K562 (cell line): ENCODE measurements around the gene AIF1. TPM values are rescaled to one million over a fixed set of nuclear protein-coding genes. Genes with fewer than 3 reads are reported as not detected.

Experiments
- ARHGAP35 ChIP-seq: fragments of 450-650 bp; IDR thresholded peaks from 2 replicates; pipeline ENCODE4 v1.6.1; 2018; ENCODE audit not compliant: partially characterized antibody
- C11orf30 ChIP-seq: fragments of 450-650 bp; IDR thresholded peaks from 2 replicates; pipeline ENCODE4 v1.6.1; 2016; ENCODE audit warnings: low read depth, mild to moderate bottlenecking
- CBFB ChIP-seq: sonication (generic); formaldehyde crosslinking; IDR thresholded peaks from 2 replicates; pipeline ENCODE4 v1.4.0; 2020; ENCODE audit warnings: mild to moderate bottlenecking, missing genetic modification reagents
- CHD1 ChIP-seq: fragments of 200-600 bp; sonication (generic); IDR thresholded peaks from one replicate; pipeline ENCODE4 v1.6.1; 2012; ENCODE audit warnings: mild to moderate bottlenecking, moderate library complexity, low read length, inconsistent platforms
- CREM ChIP-seq: IDR thresholded peaks from 2 replicates; pipeline ENCODE4 v1.6.1; 2014; ENCODE audit warnings: antibody characterized with exemption, low read depth
- E2F3 ChIP-seq: fragments of 250-450 bp; sonication (Bioruptor Pico); IDR thresholded peaks from 2 replicates; pipeline ENCODE4 v1.4.0; 2020; ENCODE audit warnings: mild to moderate bottlenecking
- ELK1 ChIP-seq: sonication (generic); formaldehyde crosslinking; IDR thresholded peaks from 2 replicates; pipeline ENCODE4 v1.8.1; 2022; ENCODE audit warnings: missing genetic modification reagents
- ETV5 ChIP-seq: sonication (generic); formaldehyde crosslinking; IDR thresholded peaks from 2 replicates; pipeline ENCODE4 v1.4.0; 2020; ENCODE audit warnings: low read depth, mild to moderate bottlenecking, missing genetic modification reagents
- HEY1 ChIP-seq: fragments of 250-450 bp; sonication (Bioruptor Pico); IDR thresholded peaks from 2 replicates; pipeline ENCODE4 v1.5.0; 2020; ENCODE audit warnings: mild to moderate bottlenecking, moderate library complexity, borderline replicate concordance
- JUNB ChIP-seq: fragments of 450-650 bp; formaldehyde crosslinking; conservative IDR thresholded peaks from 2 replicates; pipeline ENCODE4 v1.4.0; 2020; ENCODE audit warnings: mild to moderate bottlenecking
- KLF10 ChIP-seq: fragments of 250-450 bp; sonication (Bioruptor Pico); IDR thresholded peaks from 2 replicates; pipeline ENCODE4 v1.6.1; 2021; ENCODE audit warnings: matching md5 sums
- KLF6 ChIP-seq: fragments of 250-450 bp; sonication (Bioruptor Pico); IDR thresholded peaks from 2 replicates; pipeline ENCODE4 v1.4.0; 2020; ENCODE audit warnings: mild to moderate bottlenecking, moderate library complexity, borderline replicate concordance
- NFXL1 ChIP-seq: fragments of 450-650 bp; formaldehyde crosslinking; IDR thresholded peaks from 2 replicates; pipeline ENCODE4 v1.4.0; 2021; ENCODE audit warnings: mild to moderate bottlenecking
- NONO ChIP-seq, 2 experiments: fragments of 200-400 bp in 1 of 2; fragments of 450-650 bp in 1 of 2; formaldehyde crosslinking in 1 of 2; IDR thresholded peaks; 2 replicates each; pipeline ENCODE4 v1.6.1; 2017; ENCODE audit warnings: low read depth in 2 of 2, mild to moderate bottlenecking in 2 of 2, moderate library complexity in 2 of 2, low read length in 1 of 2
- POLR2AphosphoS2 ChIP-seq: IDR thresholded peaks from 2 replicates; pipeline ENCODE4 v1.6.1; 2012; ENCODE audit warnings: low read length, improper control_type of control experiment
- POLR2B ChIP-seq: fragments of 450-650 bp; IDR thresholded peaks from 2 replicates; pipeline ENCODE4 v1.6.1; 2018; ENCODE audit warnings: low read depth; ENCODE audit not compliant: partially characterized antibody
- RCOR1 ChIP-seq, 2 experiments: IDR thresholded peaks; 2 replicates each; pipeline ENCODE4 v1.6.1; 2012; ENCODE audit warnings: low read depth in 2 of 2, low read length in 2 of 2, borderline replicate concordance in 1 of 2, improper control_type of control experiment in 1 of 2
- SRSF9 ChIP-seq: fragments of 200-400 bp; formaldehyde crosslinking; IDR thresholded peaks from 2 replicates; pipeline ENCODE4 v1.6.1; 2017; ENCODE audit warnings: low read depth, low read length, borderline replicate concordance
- ZBTB11 ChIP-seq, 3 experiments: fragments of 200-800 bp in 1 of 3; fragments of 250-450 bp in 1 of 3; fragments of 450-650 bp in 1 of 3; sonication (Bioruptor Pico) in 1 of 3; sonication (Bioruptor generic) in 1 of 3; formaldehyde crosslinking in 1 of 3; IDR thresholded peaks; 2 replicates each; pipeline versions ENCODE4 v1.6.1 to v1.8.0; 2016 to 2022; ENCODE audit warnings: mild to moderate bottlenecking in 2 of 3, missing genetic modification characterization in 2 of 3, missing compliant biosample characterization in 1 of 3, moderate library complexity in 1 of 3
- ZNF224 ChIP-seq: sonication (generic); formaldehyde crosslinking; IDR thresholded peaks from 2 replicates; pipeline ENCODE4 v1.8.0; 2022; ENCODE audit warnings: mild to moderate bottlenecking, missing genetic modification reagents
- ZNF263 ChIP-seq: sonication (generic); formaldehyde crosslinking; IDR thresholded peaks from 2 replicates; pipeline ENCODE4 v1.8.0; 2022; ENCODE audit warnings: mild to moderate bottlenecking, missing genetic modification reagents, borderline replicate concordance
- ZNF408 ChIP-seq: fragments of 250-450 bp; sonication (Bioruptor Pico); IDR thresholded peaks from 2 replicates; pipeline ENCODE4 v1.4.0; 2020; ENCODE audit warnings: low read depth, mild to moderate bottlenecking, moderate library complexity
- ZZZ3 ChIP-seq: fragments of 450-650 bp; IDR thresholded peaks from 2 replicates; pipeline ENCODE4 v1.6.1; 2016; ENCODE audit warnings: antibody characterized with exemption, mild to moderate bottlenecking, moderate library complexity
- polyA plus RNA-seq, 8 experiments: library from polyadenylated mRNA; depleted of rRNA in 4 of 8; stranded (reverse) in 5 of 8; unstranded in 3 of 8; fragments of >200 nt; fragmentation: Nextera tagmentation in 2 of 8; fragmentation: Illumina TruSeq in 1 of 8; extraction: Ambion mirVana in 2 of 8; extraction: Trizol in 1 of 8; gene quantifications; 2 replicates each; pipeline versions ENCODE4 v1.2.1 to v1.2.3, GENCODE V29; 2011 to 2014; ENCODE audit warnings: inconsistent platforms in 1 of 8, missing spikeins in 1 of 8
- total RNA-seq, 7 experiments: library from RNA; depleted of rRNA in 6 of 7; stranded (reverse); fragments of >200 nt in 6 of 7; fragmentation: Illumina TruSeq in 2 of 7; extraction: Trizol in 2 of 7; gene quantifications; 2 replicates each; pipeline versions ENCODE4 v1.2.1 to v1.2.3, GENCODE V29; 2011 to 2021; ENCODE audit warnings: low replicate concordance in 1 of 7

AIF1 gene
- total and polyA plus RNA-seq, 9 of the 15 experiments (the other 6 are each of a cell fraction or from before 2014, with no cell fraction given): 9.4 to 33.4 (median 19.4) TPM

GRCh38 chr6:31665501-31666336 is 50.7 kb downstream of the AIF1 start, which contains the start of gene CSNK2B (continued):
- TF ChIP-seq ZBTB11 (CRISPR knock-in tag; IDR thresholded peaks at IDR 0.05): peak in 1 of 3 experiments; percentile 84; a peak in 2 of 6 replicates
- TF ChIP-seq KLF10: no peak; the same call in 1 of the 2 replicates
- TF ChIP-seq CREM: no peak
- 0 out of 2 replicates have a peak, but pooled peaks have one; percentile 20 for TF ChIP-seq ZNF408 (CRISPR knock-in tag)
- no peak for TF ChIP-seq ARHGAP35
- TF ChIP-seq HEY1 (CRISPR knock-in tag): peak; percentile 88; the same call in 1 of the 2 replicates
- TF ChIP-seq C11orf30: no peak
- no peak for TF ChIP-seq POLR2AphosphoS2
- peak; percentile 95 for TF ChIP-seq POLR2B
- TF ChIP-seq ETV5 (CRISPR knock-in tag): peak; percentile 87; the same call in 1 of the 2 replicates
- 0 out of 2 replicates have a peak, but pooled peaks have one; percentile 44 for TF ChIP-seq ZNF224 (CRISPR knock-in tag)
- 0 out of 2 replicates have a peak, but pooled peaks have one; percentile 23 for TF ChIP-seq JUNB (CRISPR knock-in tag)
- peak in 1 of 2 experiments; percentile 75; a peak in 2 of 4 replicates for TF ChIP-seq NONO (IDR thresholded peaks at IDR 0.05; ENCODE audit: low read depth in 2 of 2, low read length in 1 of 2)
- no peak for TF ChIP-seq ELK1 (CRISPR knock-in tag)
- TF ChIP-seq ZZZ3: no peak
- peak; percentile 64; the same call in 1 of the 2 replicates for TF ChIP-seq E2F3 (CRISPR knock-in tag)
- TF ChIP-seq NFXL1 (CRISPR knock-in tag): no peak
- peak; percentile 18; the same call in 1 of the 2 replicates for TF ChIP-seq KLF6 (CRISPR knock-in tag)
- no peak for TF ChIP-seq SRSF9
- TF ChIP-seq CBFB: no peak
- peak; percentile 57 for TF ChIP-seq ZNF263 (CRISPR knock-in tag)
- peak; percentile 71 for TF ChIP-seq CHD1
- no peak for TF ChIP-seq RCOR1 (IDR thresholded peaks at IDR 0.05; ENCODE audit: borderline replicate concordance in 1 of 2, low read depth in 2 of 2, low read length in 2 of 2)
